HG02870 (cell line): Measurements from ENCODE around the gene SNX25.
A peak's percentile ranks its signal among the peaks of the same experiment; 100 is the strongest.

Experiments used
- ATAC-seq: cut with Tn5 transposase; IDR thresholded peaks from one replicate; pipeline ENCODE4 v1.9.1; 2021; ENCODE audit warnings: mild to moderate bottlenecking, moderate library complexity; ENCODE audit not compliant: unreplicated experiment

The SNX25 gene

DNA sequence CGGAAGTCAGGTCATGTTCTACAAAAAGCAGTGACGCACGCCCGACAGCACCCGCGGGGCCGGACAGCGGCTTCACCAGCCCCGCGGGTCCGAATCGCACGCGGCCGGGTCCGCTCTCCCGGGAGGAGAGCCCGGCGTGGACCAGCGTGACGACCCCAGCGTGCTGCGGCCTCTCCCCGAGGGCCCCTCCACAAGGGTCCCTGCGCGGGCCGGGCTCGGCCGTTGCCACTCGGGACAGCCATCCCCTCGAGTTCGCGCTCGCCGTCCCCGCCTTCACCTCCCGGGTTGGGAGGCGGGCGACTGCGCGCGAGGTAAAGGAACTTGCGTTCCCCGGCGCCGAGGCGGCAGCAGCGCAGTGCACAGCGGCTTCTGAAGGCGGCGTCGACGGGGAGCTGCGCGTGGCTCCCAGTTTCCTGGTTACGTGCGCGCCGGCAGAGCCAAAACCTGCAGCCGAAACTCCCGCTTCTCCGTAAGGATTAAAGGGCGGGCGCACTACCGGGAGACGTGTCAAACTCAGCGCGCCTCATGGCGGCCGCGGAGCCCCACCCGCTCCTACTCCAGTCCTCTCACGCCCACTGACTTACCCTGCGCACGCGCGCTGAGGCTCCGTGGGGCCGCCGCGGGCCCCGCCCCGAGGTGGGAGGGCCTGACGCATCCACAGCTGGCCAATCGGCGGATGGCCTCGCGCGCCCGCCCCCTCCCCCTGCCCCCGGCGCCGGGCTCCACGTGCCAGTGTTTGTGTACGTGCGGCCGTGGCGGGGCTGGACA, 186.7 kb downstream of the SNX25 start:
- peak; percentile 70 for ATAC-seq

- ATAC-seq, result peak; percentile 0
Observed at GRCh38 chr4:185396724-185397385, 187.5 kb downstream of the SNX25 start, which contains the start of gene ANKRD37. TSS of gene ANKRD37 (plus strand) at chr4:185396841. CDS start at chr4:185396924, 83 bp downstream.

DNA sequence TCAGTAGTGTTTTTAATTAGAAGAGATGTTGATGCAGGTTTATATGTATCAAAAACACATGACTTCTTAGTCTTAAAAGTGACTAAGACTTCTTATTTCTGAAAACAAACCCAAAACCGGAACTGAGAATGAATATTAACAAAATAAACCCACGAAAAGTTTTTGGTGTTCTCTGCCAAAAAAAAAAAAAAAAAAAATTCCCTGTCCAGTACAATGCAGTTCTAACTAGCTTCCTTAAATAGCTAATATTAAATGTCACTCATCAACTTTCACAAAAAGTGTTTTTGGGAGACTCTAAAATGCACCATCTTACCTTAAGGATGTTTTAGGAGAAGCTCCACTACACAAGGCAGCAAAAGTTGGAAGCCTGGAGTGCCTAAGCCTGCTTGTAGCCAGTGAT, 189.2 kb downstream of the SNX25 start:
- no peak for ATAC-seq

DNA sequence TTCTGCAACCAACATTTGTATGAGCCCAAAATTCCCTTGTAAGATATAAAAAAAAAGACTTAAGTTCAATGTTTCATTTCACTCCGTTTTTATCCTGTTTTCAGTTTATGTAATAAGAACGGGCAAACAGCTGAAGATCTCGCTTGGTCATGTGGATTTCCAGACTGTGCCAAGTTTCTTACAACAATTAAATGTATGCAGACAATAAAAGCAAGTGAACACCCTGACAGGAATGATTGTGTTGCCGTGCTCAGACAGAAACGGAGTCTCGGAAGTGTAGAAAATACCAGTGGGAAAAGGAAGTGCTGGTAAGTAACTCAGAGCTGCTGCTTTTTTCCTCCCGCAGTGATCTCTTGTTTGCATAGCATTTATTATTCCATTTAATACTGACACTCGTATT, 190.1 kb downstream of the SNX25 start:
- no peak for ATAC-seq

DNA sequence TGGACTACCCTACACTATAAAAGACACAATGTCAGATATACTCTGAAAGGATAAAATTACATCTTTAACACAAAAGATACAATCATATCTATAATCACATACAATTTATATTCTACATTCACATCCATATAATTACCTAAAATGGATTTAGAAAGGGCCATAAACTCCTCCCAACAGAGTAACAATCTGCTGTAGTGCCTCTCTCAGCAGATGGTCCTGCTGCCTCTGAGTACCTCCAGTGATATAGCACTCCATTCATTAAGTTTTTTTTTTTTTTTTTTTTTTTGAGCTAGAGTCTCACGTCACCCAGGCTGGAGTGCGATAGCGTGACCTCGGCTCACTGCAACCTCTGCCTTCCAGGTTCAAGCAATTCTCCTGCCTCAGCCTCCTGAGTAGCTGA, 194.6 kb downstream of the SNX25 start:
- ATAC-seq, result no peak

- peak; percentile 71 for ATAC-seq
Observed at GRCh38 chr4:185405296-185405999, 196.1 kb downstream of the SNX25 start.

DNA sequence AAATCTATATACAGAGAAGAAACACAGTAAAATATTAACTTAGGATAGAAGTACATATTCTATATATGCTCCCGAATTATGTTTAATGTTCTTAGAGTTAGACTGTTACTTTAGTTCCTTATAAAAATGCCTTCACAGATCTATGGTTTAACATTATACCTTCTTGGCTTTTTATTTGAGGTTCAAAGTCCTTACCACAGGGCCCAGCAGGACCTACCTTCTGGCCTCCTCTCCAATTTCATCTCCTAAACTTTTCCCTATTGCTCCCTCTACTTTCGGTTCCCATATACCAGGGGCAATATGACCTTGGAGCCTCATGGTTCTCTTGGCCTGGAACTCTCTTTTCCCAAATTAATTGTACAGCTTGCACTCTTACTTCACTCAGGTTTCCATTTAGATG, 199.0 kb downstream of the SNX25 start:
- no peak for ATAC-seq

DNA sequence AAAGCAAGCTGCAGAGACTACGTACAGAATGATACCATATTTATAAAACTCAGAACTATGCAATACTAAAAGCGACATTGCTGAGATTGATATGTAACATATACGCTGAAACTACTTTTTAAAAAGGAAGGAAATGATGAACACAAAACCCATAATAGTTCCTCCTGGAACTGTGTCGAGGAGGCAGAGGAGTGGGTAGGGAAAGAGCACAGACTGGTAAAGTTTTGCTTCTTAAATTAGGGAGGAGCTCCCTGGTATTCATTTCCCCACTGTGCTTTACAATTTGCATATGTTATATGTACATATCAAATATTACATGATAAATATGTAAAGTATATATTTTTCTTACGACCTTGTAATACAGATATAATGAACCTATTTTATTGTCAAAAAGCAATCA, 202.5 kb downstream of the SNX25 start:
- no peak for ATAC-seq

GRCh38 chr4:185412412-185412811, 203.0 kb downstream of the SNX25 start:
- ATAC-seq, result no peak
